Measurements from ENCODE around the gene SGIP1. TPM values are rescaled to one million over a fixed set of nuclear protein-coding genes. Genes with fewer than 3 reads are reported as not detected.

SGIP1 gene
- total RNA-seq, 1 experiment from 2014 or later, result not detected

DNA sequence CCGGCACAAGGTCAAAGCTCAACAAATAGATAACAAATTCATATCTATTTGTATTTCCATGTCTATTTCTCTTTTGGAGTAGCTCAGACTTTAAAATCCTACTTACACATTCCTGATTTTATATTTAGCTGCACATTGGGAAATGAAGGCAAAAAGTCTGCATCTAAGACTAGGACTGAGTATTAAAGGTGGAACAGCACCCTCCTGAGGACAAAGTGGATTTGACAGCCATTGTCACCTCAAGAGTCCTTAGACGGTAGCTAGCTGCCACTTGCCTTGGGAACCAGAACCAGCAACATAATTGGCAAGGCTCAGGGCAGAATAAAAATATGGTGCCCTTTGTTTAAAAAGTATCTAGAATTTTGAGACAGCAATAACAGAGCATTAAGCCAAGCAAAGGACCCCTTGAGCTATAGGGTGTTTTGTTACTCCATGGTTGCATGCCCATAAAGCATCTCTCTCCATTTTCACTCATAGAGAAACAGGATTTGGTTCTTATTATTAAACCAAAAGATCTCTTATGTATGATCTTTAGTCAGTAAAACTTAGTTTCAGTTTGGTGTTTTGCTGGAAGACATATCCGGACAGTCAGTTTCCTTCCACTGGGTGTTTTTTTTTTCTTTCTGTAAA lies 30.0 kb upstream of the SGIP1 start:
- Histone ChIP-seq H3K79me2 (ENCODE audit: low read length) (no peaks in the 10 kb centered on the region), H3K27ac (ENCODE audit: low read length) (no peak overlapping the region), H2AFZ (ENCODE audit: low read length) (no peak overlapping the region), H3K27me3 (ENCODE audit: low read length) (peaks cover 42% of the 10 kb centered on the region), H3K9me2 (replicated peaks; ENCODE audit: low read length) (no peaks in the 10 kb centered on the region), H3K4me2 (ENCODE audit: low read length) (peak overlapping the region; percentile 27; the same call in 1 of the 2 replicates), H3K4me3 (ENCODE audit: low read length) (0 out of 2 replicates have a peak overlapping the region, but pooled peaks have one; percentile 18), H3K4me1 (ENCODE audit: insufficient read depth, low read length) (no peaks in the 10 kb centered on the region), H4K20me1 (ENCODE audit: low read length) (no peaks in the 10 kb centered on the region), H3K9ac (ENCODE audit: low read length) (no peak overlapping the region), H3F3A (ENCODE audit: low read length, unreplicated experiment) (no peaks in the 10 kb centered on the region), H3K9me3 (ENCODE audit: low read length) (no peaks in the 10 kb centered on the region), H3K36me3 (ENCODE audit: low read depth, low read length) (no peaks in the 10 kb centered on the region)
- peak; percentile 88 for ATAC-seq
- peak; percentile 85 for DNase-seq
- CTCF ChIA-PET, result interaction anchor here (0.6 to 1.1 kb wide), 5 partner anchors 35 to 249 kb away, joined by 3 to 7 read pairs (median 5); no protein-coding TSS in a partner anchor
- POLR2A ChIA-PET (ENCODE audit: unreplicated experiment), result interaction anchor here (0.6 kb wide), 1 partner anchor 61 kb away, joined by 3 read pairs; no protein-coding TSS in a partner anchor
- intact Hi-C loops (cut with micrococcal nuclease), result loop anchor here (1.0 to 5.0 kb wide), 4 partner anchors 52 to 547 kb away; no protein-coding TSS in a partner anchor
- BruUV-seq (replicated peaks), result no TSS peak
- TF ChIP-seq, protein P1, sequence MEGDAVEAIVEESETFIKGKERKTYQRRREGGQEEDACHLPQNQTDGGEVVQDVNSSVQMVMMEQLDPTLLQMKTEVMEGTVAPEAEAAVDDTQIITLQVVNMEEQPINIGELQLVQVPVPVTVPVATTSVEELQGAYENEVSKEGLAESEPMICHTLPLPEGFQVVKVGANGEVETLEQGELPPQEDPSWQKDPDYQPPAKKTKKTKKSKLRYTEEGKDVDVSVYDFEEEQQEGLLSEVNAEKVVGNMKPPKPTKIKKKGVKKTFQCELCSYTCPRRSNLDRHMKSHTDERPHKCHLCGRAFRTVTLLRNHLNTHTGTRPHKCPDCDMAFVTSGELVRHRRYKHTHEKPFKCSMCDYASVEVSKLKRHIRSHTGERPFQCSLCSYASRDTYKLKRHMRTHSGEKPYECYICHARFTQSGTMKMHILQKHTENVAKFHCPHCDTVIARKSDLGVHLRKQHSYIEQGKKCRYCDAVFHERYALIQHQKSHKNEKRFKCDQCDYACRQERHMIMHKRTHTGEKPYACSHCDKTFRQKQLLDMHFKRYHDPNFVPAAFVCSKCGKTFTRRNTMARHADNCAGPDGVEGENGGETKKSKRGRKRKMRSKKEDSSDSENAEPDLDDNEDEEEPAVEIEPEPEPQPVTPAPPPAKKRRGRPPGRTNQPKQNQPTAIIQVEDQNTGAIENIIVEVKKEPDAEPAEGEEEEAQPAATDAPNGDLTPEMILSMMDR (conservative IDR thresholded peaks at IDR 0.05; ENCODE audit: low read depth, low read length), result peak; percentile 88
- no peak for TF ChIP-seq EZH2phosphoT487 (IDR thresholded peaks at IDR 0.05; ENCODE audit: borderline replicate concordance, low read length)

DNA sequence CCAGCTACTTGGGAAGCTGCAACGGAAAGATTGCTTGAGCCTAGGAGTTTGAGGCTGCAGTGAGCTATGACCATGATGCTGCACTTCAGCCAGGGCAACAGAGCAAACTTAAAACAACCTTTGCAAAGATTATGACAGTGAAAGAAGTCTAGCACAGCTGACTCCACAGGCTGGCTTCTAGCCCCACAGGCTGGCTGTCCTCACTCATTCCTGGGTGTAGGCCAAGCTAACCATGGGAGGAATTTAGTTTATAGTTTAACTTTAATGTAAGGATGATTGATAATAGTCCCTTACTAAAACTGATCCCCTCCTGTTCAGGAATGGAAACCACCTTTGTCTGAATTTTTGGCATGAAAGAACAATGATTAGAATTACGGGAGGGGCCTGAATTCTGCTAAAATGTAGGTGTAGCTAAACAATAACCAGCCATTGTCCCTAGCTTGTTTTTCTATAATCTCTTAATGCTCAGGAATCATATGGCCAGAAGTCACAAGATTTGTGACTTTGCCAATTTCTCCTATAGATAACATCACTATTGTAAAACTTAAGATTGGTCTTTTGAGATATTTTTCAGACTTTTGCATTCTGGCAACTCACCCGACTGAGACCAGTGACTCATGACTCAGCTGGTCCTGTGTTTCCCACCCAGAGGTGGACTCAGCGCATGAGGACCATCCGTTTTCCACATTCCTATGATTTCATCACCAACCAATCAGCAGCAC lies 28.1 kb upstream of the SGIP1 start:
- Histone ChIP-seq H2AFZ (ENCODE audit: low read length) (no peak overlapping the region), H3K9me3 (ENCODE audit: low read length) (no peaks in the 10 kb centered on the region), H3K79me2 (ENCODE audit: low read length) (no peaks in the 10 kb centered on the region), H3F3A (ENCODE audit: low read length, unreplicated experiment) (no peaks in the 10 kb centered on the region), H3K9me2 (replicated peaks; ENCODE audit: low read length) (no peaks in the 10 kb centered on the region), H3K27me3 (ENCODE audit: low read length) (peaks cover 32% of the 10 kb centered on the region), H3K4me3 (ENCODE audit: low read length) (no peak overlapping the region), H3K4me2 (ENCODE audit: low read length) (no peak overlapping the region), H4K20me1 (ENCODE audit: low read length) (no peaks in the 10 kb centered on the region), H3K9ac (ENCODE audit: low read length) (no peak overlapping the region), H3K27ac (ENCODE audit: low read length) (no peak overlapping the region), H3K4me1 (ENCODE audit: insufficient read depth, low read length) (no peaks in the 10 kb centered on the region), H3K36me3 (ENCODE audit: low read depth, low read length) (no peaks in the 10 kb centered on the region)
- BruUV-seq (replicated peaks), result no TSS peak
- intact Hi-C loops (cut with micrococcal nuclease), result no loop called here
- CTCF ChIA-PET, result interaction anchor here (0.6 kb wide), 1 partner anchor 162 kb away, joined by 7 read pairs; no protein-coding TSS in a partner anchor
- POLR2A ChIA-PET (ENCODE audit: unreplicated experiment), result interaction anchor here (0.6 kb wide), 1 partner anchor 178 kb away, joined by 3 read pairs; no protein-coding TSS in a partner anchor
- DNase-seq (no peak), ATAC-seq (no peak)
- TF ChIP-seq EZH2 (IDR thresholded peaks at IDR 0.05; ENCODE audit: low read length, unreplicated experiment) (no peak), EZH2phosphoT487 (IDR thresholded peaks at IDR 0.05; ENCODE audit: borderline replicate concordance, low read length) (no peak)
- TF ChIP-seq, protein P1 (conservative IDR thresholded peaks at IDR 0.05; ENCODE audit: low read depth, low read length), result no peak

DNA sequence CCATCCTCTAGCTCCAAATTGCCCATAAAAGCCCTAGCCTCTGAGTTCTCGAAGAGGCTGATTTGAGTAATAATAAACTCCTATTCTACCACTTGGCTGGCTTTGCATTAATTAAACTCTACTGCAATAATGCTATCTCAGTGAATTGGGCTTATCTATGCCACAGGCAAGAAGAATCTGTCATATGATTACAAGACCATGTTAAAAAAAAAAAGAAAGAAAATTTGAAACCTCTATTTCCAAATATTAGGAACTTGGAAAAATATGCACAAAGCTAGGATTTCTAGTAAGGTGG lies 27.6 kb upstream of the SGIP1 start:
- intact Hi-C loops (cut with micrococcal nuclease), result no loop called here

More for the DNA sequence above, 27.6 kb upstream of the SGIP1 start:
- H4K20me1 ChIP-seq (ENCODE audit: low read length), result no peaks in the 10 kb centered on the region
- H3K79me2 ChIP-seq (ENCODE audit: low read length), result no peaks in the 10 kb centered on the region
- no peaks in the 10 kb centered on the region for H3K9me2 ChIP-seq (replicated peaks; ENCODE audit: low read length)
- no peak overlapping the region for H3K4me3 ChIP-seq (ENCODE audit: low read length)
- ATAC-seq, result no peak
- no peaks in the 10 kb centered on the region for H3F3A ChIP-seq (ENCODE audit: low read length, unreplicated experiment)
- no peaks in the 10 kb centered on the region for H3K36me3 ChIP-seq (ENCODE audit: low read depth, low read length)
- no TSS peak for BruUV-seq (replicated peaks)
- H3K27ac ChIP-seq (ENCODE audit: low read length), result no peak overlapping the region
- no peak for DNase-seq
- H3K9ac ChIP-seq (ENCODE audit: low read length), result no peak overlapping the region
- no peaks in the 10 kb centered on the region for H3K4me1 ChIP-seq (ENCODE audit: insufficient read depth, low read length)
- no peak overlapping the region for H3K4me2 ChIP-seq (ENCODE audit: low read length)
- no peaks in the 10 kb centered on the region for H3K9me3 ChIP-seq (ENCODE audit: low read length)
- TF ChIP-seq EZH2 (IDR thresholded peaks at IDR 0.05; ENCODE audit: low read length, unreplicated experiment), result no peak
- TF ChIP-seq EZH2phosphoT487 (IDR thresholded peaks at IDR 0.05; ENCODE audit: borderline replicate concordance, low read length), result no peak
- TF ChIP-seq, protein P1 (conservative IDR thresholded peaks at IDR 0.05; ENCODE audit: low read depth, low read length), result no peak
- ChIA-PET POLR2A (ENCODE audit: unreplicated experiment) (interaction anchor here (0.6 kb wide), 1 partner anchor 179 kb away, joined by 3 read pairs; no protein-coding TSS in a partner anchor), CTCF (no interaction called here)
- peaks cover 27% of the 10 kb centered on the region for H3K27me3 ChIP-seq (ENCODE audit: low read length)
- H2AFZ ChIP-seq (ENCODE audit: low read length), result no peak overlapping the region

Measured in PC-3 (cell line).